GM12801 (cell line): Measurements from ENCODE around the gene HHEX.

Experiments used
- CTCF ChIP-seq: IDR thresholded peaks from one replicate; pipeline ENCODE4 v1.5.1; 2011; ENCODE audit warnings: control low read depth; ENCODE audit not compliant: insufficient read length; ENCODE audit errors: extremely low read depth

Gene HHEX

GRCh38 chr10:92695679-92696605 is 6.2 kb downstream of the HHEX start:
- TF ChIP-seq CTCF: no peak

GRCh38 chr10:92696606-92697383 is 7.0 kb downstream of the HHEX start:
- no peak for TF ChIP-seq CTCF

GRCh38 chr10:92697663-92698511 is 8.1 kb downstream of the HHEX start:
- no peak for TF ChIP-seq CTCF

- TF ChIP-seq CTCF: no peak
These were observed 9.4 kb downstream of the HHEX start for GRCh38 chr10:92699193-92699517.

GRCh38 chr10:92699518-92700381 is 10.0 kb downstream of the HHEX start:
- no peak for TF ChIP-seq CTCF

GRCh38 chr10:92702301-92702916 is 12.7 kb downstream of the HHEX start:
- no peak for TF ChIP-seq CTCF
